Measurements from ENCODE around the gene STK32B.

GRCh38 chr4:5465529-5465928, 414.2 kb downstream of the STK32B start:
- TF ChIP-seq CTCF (conservative IDR thresholded peaks at IDR 0.05) = no peak
- TF ChIP-seq ZFX (IDR thresholded peaks at IDR 0.05) = no peak

All from C4-2B (cell line).